HG02798 (cell line): ENCODE results near the gene CD46.

ENCODE experiments used
- ATAC-seq: cut with Tn5 transposase; IDR thresholded peaks from one replicate; pipeline ENCODE4 v1.9.1; 2021; ENCODE audit warnings: mild to moderate bottlenecking; ENCODE audit not compliant: unreplicated experiment, poor library complexity

The CD46 gene

DNA sequence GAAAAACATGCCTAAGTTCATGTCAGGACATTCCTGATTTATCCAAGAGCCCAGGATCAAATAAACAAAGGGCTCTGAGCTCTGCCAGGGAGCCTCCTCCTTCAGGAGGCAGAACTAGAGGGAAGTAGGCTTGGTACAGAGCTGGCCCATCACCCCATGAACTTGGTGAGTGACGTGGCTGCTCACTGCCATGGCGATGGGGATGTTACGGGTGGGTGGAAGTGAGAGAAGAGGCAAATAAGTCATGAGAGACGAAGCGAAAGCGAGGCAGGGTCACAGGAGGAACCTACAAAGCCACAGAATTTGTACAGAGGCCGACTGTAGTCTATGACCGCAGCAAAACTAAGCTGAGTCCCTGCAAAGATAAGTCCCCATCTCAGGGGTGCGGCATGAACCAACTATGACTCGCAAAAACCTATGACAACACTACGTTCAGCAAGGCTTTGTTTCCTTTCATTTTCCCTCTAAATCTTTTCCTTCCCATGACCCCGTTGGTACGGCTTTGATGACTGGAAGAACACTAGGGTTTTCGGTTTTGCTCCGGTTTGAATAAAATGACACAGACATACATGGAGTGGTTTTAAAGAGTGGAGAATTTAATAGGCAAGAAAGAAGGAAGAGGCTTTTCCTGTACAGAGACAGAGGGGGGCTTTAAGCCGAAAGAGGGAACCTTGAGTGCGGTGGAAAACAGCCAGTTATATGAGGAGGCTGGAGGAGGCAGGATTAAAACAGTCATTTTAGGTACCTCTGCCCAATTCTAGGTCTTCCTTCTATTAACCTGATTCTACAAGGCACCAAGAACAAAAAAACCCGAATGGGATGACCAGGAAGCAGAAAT lies 74.1 kb downstream of the CD46 start:
- peak; percentile 75 for ATAC-seq

DNA sequence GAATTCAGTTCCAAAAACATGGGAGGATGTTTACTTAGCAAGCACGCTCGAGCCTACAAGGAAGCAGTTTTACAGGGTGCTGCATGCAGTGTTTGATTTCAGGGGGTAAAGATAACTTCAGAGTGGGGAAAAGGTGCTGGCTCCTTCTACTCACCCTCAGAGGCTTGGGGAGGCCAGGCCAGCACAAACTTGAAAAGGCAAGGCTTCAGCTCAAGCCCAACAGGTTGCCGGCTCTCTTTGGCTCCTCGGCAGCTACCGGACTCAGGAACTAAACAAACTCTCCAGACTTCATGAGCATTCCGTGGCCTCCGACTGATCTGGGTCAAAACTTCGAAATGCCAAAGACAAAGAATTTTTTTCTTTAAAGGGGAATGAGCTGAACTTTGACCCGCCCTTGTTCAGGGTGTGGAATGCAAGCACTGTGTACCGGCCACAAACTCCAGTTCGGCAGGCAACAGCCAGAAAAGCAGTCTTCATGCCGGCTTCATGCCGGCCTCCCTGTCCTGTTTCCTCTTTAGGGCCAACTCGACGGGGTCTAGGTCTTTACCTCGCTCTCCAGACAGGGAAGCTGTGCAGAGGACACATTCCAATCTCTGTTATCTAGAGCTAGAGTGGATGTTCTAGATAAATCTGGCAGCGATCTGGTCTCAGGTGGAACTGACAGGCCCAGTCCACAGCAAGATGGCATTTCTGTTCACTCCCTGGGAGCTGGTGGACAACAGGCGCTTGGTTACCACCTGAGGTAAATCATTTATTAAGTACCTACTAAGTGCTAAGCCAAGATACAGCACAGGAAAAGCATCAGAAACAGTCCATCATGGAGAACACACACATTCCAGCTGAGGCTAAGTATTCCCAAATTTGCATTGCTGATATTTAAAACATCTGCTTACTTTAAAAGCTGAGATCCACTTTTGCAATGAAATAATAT lies 75.0 kb downstream of the CD46 start:
- ATAC-seq: no peak

DNA sequence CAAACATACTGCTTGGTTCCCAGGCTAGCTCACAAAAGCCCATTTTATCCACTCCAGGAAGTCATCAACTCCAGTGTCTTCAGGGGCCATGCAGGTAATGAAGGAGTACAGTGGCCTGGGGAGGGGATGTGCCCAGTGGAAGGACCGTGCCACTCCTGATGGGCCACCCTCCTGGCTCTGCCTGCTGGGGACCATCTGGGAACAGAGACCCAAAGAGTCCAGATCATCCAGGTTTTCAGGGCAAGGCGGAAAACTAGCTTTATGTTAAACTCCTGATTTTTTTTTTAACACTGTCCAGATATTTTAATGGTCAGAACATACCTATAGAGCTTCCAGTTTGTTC lies 75.6 kb downstream of the CD46 start:
- no peak for ATAC-seq

DNA sequence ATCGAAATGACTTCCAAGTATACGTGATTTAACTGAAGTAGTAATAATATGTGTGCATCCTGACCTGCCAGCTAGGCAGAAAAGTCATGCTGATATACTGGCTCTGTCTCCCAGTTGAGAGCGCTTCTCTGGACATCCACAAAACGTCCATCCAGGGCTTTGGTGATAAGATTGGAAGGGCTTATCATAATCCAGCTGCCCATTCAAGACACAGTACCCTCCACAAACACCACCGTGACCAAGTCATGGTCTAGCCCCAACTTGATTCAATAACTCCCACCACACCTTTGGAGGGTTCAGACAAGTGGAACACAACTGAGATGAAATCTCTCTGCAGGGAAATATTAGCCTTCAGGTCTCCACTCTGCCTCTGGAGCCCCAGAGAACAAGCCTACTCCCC lies 76.2 kb downstream of the CD46 start:
- no peak for ATAC-seq

DNA sequence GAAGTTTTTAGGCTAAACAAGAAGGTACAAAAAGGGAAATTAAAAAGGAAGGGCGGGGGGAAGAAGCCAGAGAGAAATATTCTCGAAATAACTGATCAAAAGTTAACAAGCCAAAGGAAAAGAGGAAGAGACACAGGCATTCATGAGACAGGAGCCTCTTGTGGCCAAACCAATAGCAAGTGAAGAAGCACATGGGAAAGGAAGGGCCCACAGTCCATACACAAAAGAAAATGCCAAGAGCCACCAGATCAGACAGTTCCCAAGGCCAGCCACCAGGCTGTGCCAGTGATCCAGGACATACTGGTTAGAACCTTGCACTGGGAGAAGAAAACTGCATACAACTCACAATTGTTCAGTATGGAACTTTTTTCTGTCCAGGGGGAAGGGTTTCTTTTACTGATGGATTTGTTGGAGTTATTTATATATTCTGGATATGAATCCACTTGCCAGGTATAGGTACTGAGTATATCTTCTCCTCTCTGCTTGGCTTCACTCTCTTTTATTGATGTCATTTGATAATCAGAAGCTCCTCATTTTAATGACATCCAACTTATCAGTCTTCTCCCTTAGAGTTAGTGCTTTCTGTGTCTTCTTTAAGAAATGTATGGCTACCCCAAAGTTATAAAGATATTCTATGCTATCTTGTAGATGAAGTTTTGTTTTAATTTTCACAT lies 76.8 kb downstream of the CD46 start:
- ATAC-seq: peak; percentile 26

DNA sequence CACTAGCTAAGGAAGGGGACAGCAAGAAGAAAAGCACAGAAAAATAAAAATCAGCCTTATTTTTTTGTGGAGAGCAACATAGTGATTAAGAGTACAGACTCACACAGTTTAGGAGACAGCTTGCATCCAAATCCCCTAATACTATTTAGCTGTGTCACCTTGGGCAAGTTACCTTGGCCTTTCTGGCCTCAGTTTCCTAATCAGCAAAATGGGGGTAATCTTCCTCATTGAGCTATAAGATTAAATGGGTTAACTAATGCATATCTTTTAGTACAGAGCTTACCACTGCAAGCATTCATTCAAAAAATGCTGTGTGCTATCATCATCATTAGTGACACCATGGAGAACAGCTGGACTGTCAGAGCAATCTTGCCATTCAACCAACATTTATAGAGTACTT lies 77.7 kb downstream of the CD46 start:
- no peak for ATAC-seq

DNA sequence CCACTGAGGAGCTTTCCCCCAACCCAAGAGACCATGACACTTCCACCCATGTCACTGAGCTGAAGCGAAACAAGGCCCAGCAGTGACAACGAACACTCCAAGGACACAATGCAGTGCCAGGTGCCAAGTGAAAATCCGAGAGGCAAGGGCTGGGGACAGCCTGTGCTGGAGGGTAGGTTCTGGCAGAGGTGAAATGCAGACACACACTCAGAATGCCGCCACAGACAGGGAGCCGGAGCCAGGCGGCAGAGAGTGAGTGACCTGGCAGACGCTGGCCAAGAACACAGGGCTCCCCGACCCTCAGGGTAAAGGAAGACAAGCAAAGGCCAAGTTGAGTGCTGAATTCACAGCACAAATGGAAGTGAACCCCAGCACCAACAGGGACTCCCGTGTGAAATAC lies 78.9 kb downstream of the CD46 start:
- ATAC-seq: no peak

DNA sequence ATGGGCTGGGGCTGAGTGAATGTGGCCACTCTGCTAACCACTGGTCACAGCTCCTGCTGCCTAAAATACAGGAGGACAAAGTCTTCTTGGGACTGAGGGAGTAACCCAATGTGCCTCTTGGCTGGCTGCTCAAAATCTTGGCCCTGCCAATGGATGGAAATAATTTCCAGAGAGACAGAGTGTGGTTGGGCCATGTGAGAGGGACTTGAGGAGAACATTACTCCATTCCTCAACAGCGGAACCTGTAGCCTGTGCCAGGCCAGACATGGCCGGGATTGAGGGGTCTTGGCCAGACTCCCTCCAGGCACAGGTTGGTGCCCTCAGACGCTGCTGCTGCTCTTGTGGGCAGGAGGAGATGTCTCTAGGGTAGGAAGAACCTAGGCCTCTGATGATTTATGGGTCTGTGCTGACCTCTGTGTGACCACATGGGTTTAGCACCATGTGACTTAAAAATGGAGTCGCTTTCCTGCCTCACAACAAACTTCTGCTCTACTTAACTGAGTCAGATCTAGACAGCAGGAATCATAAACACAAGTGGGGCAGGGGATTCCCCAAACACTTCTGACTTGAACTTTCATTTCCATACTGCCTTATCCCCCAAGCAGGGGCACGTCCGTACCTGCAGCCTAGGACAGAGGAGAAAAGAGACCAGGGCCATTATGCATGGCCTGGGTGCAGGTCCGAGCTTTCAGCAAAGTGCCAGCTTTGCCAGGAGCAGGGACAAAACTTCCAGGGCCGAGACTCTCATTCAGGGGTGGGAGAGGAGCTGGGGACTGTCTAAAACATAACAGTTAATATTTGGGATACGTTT lies 79.9 kb downstream of the CD46 start:
- peak; percentile 86 for ATAC-seq

DNA sequence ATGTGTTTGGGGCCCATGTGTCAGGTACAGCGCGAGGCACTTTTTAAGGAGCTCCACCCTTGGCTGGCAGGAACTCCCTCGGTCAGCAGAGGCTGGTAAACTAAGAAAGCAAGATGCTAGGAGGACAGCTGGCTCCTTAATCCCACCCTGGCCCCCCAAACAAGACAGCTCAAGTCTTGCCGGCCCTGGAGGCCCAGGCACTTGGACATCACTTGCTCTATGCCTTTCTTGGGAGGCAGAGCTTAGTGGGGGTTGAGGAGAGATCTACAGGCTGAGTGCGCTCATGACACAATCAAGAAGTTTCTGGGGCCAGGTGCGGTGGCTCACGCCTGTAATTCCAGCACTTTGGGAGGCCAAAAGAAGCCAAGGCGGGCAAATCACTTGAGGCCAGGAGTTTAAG lies 80.9 kb downstream of the CD46 start:
- no peak for ATAC-seq

DNA sequence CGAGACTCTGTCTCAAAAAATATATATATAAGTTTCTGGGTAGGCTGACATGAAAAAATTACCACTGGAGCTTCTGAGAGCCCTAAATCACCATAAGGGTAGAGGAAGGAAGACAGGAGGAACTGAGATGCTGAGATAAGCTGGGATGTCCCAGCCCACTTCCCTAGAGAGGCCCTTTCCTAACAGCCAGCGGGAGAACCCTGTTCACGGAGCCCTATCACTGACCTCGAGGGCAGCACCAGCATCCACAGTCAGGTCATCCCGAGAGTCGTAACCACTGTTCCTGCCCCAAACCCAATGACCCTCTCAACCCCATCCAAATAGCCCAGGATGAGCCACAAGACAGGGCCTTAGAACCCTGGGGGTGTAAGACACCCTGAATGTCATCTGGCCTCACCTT lies 81.5 kb downstream of the CD46 start:
- ATAC-seq: no peak

DNA sequence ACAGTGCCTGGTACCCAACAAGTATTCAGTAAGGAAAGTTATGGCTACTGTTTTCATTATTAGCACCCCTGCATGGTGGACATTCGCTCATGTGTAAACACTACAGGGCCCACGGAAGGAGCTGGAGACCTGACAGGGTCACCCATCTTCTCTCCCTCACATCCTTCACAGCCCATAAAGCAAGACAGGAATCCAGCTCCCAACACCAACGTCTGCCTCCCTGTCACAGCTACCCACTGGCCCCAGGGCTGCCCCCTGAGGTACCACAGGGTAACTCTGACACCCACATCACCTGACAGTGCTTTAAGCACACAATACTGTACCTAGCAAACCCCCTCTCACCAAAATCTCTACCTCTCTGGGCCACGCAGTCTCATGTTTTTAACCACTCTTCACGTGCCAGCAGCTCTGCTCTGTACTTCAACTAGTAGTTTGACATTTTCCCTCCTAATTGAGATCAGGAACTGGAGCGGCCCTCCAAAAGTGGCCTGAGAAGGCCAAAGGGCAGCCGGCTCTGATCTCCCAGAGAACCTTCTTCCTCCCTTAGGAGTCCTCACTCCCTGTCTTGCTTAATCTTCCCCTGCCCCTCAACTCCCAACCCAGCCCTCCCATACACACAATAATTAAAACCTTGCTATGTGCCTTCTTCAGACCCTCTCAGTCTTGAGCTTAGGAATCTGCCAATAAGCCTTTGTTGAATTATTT lies 82.3 kb downstream of the CD46 start:
- no peak for ATAC-seq

DNA sequence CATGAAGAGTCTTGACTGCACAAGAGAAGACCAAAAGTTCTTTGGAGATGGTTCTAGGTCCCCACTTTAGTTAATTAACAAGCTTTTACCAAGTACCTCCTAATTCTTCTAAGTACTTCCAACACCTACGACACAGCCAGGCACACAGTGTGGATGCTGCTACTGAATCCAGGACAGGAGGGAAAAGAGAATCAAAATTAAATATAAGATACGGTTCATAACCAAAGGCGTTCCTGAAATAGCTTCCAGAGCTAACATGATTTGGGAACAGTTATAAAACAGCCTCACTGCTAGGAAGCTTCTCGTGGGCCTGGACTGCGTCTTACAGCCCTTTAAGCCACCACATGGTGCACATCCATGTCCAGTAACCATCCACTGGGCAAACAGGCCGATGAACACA lies 84.1 kb downstream of the CD46 start:
- ATAC-seq: no peak

DNA sequence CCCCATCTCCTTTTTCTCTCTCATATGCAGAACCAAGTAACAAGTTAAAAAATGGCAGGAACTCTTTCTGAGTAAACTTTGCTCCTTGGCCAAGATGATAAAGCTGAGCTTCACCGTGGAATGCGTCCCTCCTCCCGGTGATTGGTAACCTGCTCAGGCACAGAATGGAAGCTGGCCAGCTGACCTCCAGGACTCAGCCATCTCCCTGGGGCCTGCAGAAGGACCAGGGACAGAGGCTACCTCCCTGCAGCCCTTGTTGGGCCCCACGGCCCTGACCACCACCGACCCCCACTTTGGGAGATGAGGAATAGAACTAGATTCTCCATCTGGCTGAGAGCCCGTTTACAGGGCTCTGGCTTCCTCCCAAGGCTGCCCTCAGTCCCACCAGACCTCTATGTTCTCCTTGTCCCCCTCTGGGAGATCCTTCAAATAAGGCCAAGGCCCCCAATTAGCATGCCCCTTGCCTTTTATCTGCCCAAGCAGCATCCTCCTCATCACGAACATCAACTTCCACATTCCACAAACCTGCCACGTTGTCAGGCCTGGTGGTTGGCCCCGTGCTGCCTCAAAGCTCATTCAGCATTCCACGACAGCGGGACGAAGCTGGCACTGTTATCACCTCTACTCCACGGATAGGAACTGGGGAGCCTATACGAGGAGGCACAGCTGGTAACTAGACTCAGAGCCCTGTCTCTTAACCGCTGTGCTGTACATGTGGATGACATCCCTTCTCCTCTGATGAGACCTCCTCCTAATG lies 84.9 kb downstream of the CD46 start:
- ATAC-seq: no peak

DNA sequence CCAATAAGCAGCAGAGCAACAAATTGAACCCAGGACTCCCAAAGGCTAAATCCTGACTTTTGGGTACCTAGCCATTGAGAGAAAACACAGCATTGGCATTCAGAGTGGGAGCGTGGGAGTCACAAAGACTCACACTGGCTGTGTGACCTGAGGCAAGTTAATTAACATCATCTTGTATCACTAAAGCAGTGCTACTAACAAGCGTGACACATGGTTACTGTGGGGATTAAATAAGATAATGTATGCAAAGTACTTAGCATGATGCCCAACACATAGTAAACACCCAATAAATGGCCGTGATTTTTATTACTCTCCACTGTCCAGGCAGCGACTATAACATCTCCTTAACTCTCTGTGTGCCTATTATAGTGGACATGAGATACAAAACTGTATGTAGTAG lies 85.8 kb downstream of the CD46 start:
- no peak for ATAC-seq

DNA sequence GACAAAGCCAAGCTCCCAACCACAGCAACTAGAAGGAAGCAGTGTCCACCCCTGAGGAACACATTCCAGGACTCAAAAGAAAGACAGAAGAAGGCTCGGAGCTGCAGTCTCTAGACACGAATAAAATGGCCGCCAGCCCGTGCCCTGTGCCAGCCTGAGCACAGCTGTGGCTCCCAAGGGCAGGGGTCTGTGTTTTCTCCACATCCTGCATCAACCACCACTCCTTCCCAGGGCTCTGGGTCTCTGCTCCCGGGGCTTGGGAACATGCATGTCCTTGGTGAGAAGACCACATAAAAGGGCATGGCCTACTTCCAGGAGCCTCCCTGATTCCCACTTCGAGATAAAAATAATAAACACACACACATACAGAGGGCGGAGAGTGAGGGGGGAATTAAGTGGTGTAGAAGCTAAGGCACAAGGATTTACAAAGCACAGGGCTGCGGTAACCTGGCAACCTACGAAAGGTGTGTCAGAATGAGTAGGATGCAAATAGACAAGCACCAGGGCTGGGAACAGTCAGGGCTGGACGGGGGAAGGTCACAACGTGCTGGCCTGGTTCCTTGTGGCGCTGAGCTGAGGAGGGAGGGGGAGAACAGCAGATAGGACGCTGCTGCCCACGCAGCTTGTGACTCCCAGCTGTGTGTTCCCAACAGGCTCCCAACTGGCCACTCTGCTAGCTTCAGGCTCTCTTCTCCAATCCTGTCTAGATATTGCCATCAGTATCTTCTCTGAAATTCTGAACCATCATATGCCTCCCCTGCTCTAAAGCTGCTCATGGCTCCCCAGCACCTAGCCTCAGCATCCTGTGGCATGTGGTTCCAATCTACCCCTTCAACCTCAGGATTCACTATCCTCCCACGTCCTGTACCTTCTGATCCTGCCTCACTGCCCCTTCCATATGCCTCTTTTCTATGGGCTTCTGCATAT lies 86.6 kb downstream of the CD46 start:
- ATAC-seq: no peak

DNA sequence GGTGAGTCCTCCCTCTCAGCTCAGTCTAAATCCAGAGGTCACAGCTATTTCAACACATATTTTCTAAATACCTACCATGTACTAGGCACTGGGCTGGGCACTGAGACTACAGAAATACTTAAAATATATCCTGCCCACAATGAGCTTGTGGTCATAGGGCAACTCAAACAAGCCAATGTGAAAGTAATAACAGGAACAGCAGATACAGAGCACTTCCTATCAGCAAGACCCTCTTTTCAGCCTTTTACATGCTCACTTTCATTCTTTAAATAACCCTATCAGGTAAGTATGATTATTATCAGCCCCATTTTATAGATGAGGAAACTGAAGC lies 87.2 kb downstream of the CD46 start:
- no peak for ATAC-seq

DNA sequence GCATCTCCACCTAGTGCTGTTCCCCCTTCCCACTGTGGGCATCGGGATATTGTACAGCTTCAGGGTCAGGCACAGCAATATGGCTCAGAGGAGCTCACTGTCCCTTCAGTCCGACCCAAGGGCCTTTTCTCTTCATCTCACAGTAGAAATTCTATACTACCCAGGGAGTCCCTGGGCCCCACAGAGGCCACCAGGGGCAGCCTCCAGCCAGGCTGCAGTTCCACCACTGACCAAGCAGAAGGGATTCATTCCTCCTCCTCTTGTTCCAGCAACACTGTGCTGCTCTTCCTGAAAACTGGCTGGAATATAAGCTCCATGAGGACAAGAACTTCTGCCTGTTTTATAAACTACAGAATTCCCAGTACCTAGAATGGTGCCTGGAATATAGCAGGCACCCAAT lies 88.5 kb downstream of the CD46 start:
- ATAC-seq: no peak

DNA sequence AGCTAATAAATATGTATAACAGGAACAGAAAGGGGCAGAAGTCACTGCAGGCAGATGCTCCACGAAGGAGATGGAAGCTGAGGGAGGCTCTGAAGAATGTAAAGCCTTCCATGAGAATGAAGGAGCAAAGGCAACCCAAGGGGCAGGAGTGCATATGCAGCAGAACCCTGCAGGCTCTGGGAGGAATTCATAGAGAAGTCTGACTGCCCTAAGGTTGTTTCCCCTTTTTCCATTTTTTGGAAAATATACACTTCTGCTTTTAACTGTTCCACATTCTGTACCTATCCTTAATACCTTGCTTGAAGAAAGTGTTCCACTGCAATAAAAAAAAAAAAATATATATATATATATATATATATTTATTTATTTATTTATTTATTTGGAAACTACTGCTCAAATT lies 89.4 kb downstream of the CD46 start:
- ATAC-seq: no peak
